LoVo (cell line): ENCODE results near the gene DALRD3.
"Not testable (repeated sequence)": the region's sequence is repeated elsewhere in the genome, so short reads cannot be mapped to it uniquely, and the experiment has no call there.

Source experiments
- DNase-seq: peaks from one replicate; pipeline ENCODE4 v3.0.0-alpha.2; 2016; ENCODE audit warnings: low spot score

DALRD3 gene

GRCh38 chr3:49021213-49021812 is 2.9 kb upstream of the DALRD3 start:
- DNase-seq, result peak; percentile 98

DNA sequence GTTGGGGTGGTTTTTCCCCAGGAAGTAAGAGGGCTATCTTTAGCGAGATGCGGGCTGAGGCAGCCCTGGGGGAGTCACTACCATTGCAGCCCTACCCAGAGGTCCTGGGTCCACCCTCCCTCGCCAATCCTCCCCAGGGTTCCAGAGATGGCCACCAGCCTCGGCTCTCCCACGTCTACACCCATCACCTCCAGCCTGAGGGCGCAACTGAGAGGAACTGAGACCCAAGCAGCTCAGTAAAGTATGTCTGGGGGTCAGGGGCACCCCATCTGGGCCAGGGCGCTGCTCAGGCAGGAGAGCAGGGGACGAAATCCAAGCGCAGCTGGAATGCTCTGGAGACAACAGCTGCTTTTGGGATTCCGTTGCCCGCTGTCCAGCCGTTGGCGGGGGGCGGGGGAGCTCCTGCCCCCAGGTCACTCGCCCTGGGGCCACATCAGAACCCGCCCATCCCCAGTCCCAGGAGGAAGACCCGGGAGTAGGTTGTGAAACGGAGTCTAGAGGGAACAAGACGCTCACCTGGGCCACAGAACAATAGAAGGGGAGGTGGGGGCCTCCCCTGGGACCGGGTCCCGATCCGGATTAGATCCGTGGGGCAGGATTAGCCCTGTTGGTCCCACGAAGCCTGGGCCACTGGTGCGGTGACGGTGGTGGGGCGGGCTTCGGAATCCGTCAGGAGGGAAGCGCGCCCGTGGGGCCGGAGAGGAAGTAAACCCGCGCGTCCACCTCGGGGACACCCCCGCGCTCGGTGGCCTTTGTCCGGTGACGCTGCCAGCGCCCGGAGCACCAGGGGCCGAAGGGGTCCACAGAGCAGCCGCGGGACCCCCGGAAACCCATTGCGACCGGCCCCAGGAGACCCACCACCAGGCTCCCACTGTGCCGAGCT is 2.2 kb upstream of the DALRD3 start:
- DNase-seq, result no peak

- no peak for DNase-seq
Observed at GRCh38 chr3:49019941-49020329, 1.6 kb upstream of the DALRD3 start.

DNA sequence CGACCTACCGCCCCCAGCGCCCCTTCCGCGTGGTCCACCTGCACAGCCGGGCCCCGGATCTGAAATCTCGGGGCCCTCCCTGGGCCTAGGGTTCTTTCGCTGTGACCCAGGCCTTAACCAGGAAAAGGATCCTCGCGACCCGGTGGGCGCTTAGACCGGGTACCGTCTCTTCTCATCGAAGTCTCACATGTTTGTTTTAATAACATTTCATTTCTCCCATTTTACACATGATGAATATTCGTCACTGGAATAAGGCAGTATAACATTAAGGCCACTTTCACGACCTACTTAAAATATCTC is 277 bp upstream of the DALRD3 start:
- DNase-seq, result no peak

GRCh38 chr3:49017229-49017970 is 980 bp downstream of the DALRD3 start:
- peak; percentile 59 for DNase-seq

DNA sequence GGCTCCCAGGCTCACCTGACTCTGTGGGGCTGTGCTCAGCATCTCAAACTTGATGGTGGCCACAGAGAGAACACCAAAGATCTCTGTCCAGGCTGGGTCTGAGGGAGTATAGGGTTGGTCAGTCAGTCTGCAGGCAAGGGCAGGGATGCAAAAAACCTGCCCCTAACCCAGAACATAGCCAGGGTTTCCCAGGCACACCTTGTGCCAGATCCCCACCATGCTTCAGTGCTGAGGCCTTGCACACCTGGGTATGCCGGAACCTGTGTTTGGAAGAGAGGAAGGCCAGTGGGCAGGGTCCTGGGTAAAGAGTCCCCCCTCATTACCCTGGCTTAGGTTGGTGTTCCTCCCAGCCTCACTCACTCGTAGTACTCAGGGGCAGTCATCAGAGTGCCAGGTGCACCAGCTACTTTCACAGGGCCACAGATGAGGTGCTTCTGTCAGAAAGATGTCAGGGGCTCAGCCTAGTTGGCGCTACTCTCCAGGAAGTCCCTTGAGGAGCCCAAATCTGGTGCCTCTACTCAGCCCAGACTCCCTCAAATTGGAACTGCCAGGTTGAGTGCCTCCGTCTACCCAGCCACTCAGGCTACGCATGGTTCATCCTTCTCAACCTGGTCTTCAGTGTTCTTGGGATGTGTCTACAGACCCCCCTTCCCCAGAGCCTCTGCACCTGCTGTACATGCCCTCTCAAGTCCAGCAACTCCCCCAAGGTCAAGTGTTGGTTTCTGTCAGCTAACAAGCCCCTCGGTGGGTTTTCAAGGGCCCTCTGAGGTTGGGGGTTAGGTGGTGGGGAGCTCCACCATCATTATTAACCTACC is 1.8 kb downstream of the DALRD3 start:
- no peak for DNase-seq

- DNase-seq, result no peak
Observed at GRCh38 chr3:49015765-49016164, 2.6 kb downstream of the DALRD3 start.

DNA sequence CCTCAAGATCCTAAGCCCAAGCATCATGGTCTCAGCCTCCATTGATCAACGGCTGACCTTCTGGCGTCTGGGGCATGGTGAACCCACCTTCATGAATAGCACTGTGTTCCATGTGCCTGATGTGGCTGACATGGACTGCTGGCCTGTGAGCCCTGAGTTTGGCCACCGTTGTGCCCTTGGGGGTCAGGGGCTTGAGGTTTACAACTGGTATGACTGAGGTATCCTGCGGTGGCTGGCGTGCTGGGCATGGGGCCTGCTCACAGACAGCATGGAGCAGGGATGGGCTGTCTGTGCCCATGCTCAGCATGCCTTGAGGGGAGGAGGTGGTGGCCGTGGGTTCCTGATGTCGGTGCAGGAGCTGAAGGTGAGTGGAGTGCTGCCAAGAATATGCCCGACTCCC is 3.3 kb downstream of the DALRD3 start:
- DNase-seq, result no peak

DNA sequence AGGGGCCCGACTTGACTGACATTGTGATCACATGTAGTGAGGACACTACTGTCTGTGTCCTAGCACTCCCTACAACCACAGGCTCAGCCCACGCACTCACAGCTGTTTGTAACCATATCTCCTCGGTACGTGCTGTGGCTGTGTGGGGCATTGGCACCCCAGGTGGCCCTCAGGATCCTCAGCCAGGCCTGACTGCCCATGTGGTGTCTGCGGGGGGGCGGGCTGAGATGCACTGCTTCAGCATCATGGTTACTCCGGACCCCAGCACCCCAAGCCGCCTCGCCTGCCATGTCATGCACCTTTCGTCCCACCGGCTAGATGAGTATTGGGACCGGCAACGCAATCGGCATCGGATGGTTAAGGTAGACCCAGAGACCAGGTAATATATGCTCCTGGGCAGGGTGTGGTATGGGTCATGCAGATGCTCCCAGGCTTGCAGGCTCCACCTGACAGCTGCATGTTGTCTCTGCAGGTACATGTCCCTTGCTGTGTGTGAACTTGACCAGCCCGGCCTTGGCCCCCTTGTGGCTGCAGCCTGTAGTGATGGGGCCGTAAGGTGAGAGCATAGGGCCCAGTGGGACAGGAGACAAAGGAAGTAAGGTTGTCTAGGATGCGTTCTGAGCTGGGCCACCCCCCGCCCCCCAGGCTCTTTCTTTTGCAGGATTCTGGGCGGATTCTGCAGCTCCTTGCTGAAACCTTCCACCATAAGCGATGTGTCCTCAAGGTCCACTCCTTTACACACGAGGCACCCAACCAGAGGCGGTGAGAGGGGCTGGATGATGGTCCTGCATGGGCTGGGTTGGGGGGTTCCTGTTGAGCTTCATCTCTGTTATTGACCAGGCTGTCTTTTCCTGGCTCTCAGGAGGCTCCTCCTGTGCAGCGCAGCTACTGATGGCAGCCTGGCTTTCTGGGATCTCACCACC is 4.4 kb downstream of the DALRD3 start:
- DNase-seq, result no peak

DNA sequence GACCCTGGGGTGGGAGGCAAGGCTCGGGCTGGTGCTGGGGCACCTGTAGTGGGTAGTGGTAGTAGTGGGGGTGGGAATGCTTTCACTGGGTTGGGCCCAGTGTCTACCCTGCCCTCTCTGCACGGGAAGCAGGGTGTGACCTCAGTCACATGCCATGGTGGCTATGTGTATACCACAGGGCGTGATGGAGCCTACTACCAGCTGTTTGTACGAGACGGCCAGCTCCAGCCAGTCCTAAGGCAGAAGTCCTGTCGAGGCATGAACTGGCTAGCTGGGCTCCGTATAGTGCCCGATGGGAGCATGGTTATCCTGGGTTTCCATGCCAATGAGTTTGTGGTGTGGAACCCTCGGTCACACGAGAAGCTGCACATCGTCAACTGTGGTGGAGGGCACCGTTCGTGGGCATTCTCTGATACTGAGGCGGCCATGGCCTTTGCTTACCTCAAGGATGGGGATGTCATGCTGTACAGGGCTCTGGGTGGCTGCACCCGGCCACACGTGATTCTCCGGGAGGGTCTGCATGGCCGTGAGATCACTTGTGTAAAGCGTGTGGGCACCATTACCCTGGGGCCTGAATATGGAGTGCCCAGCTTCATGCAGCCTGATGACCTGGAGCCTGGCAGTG is 5.2 kb downstream of the DALRD3 start:
- no peak for DNase-seq

- no peak for DNase-seq
Observed at GRCh38 chr3:49012441-49013017, 5.9 kb downstream of the DALRD3 start.

- DNase-seq, result no peak
Observed at GRCh38 chr3:49009396-49009795, 9.0 kb downstream of the DALRD3 start.

DNA sequence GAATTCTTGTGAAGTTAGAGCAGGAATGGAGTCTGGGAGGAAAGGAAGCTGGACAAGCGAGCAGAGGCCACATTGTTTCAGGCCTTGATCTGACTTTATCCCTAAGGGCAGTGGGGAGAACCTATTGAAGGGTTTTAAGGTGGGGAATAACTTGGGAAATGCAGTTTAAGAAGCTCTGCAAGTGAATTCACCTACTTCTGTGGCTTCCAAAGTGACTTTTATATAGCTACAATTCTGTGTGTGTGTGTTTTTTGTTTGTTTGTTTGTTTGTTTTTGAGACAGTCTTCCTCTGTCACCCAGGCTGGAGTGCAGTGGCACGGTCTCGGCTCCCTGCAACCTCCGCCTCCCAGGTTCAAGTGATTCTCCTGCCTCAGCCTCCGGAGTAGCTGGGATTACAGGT is 9.8 kb downstream of the DALRD3 start:
- not testable (repeated sequence) for DNase-seq

DNA sequence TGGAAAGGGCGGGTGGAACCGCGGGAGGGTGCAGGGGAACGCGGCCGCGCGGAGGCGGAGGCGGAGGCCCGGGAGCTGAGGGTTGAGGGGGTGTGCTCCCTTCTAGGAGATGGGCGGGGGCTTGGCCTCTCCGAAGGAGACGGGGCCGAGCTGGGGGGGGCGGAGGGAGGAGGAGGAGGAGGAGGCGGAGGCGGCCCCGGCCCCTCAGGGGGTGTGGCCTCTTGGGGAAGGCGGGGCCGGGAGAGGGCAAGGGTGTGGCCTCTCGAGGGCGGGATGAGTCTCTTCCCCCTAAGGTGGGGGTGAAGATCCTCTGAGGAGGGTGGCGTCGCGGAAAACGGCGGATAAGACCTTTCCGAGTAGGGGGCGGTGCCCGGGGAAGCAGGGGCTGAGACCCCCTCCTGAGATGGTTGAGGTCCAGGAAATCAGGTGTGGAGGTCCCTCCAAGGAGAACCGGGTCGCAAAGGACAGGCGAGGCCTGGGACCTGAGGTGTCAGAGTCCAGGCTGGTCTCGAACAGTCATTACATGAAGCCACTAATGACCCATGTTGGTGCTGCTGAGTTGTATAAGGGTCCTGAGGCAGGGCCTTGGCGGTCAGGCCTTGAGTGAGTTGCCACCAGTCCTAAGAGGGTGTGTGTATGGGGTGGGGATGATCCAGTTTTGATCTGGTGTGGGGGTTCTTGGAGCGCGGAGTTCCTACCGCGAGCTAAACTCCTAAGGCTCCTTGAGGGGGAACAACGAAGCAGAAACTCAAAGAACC is 10.4 kb downstream of the DALRD3 start:
- peak; percentile 80 for DNase-seq

- DNase-seq, result peak; percentile 99
Observed at GRCh38 chr3:49007068-49007770, 11.2 kb downstream of the DALRD3 start, which contains the start of gene WDR6. TSS of gene WDR6 (plus strand) at chr3:49007391. CDS start at chr3:49007432, 41 bp downstream.

- DNase-seq, result no peak
Observed at GRCh38 chr3:49006408-49007067, 11.8 kb downstream of the DALRD3 start.

DNA sequence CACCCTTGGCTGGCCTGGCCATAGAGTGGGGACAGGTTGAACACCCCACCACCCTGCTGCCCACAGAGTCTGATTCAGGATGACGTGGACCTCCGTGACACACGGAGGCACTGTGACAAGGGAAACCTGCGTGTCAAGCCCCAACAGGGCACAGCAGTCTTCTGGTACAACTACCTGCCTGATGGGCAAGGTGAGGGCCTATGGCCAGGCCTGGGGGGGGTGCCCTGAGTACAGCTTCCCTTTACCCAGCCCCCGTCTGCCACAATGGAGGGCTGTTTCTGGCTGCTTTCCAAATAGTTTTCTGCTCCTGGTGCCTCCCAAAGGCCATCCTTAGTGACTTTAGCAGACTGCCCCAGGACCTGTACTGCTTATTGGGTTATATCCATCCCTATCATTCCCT is 12.4 kb downstream of the DALRD3 start:
- no peak for DNase-seq

GRCh38 chr3:49005303-49005680 is 13.1 kb downstream of the DALRD3 start:
- DNase-seq, result no peak
